Hematopoietic multipotent progenitor cell treated with erythropoietin and hydrocortisone succinate and interleukin-3 and kit ligand, for 17 days (in vitro differentiated cells): ENCODE data around the gene KANSL3.
"Not testable (repeated sequence)": the region's sequence is repeated elsewhere in the genome, so short reads cannot be mapped to it uniquely, and the experiment has no call there.

ENCODE experiments used
- DNase-seq: peaks from one replicate; pipeline ENCODE4 v3.0.0-alpha.2; 2015; ENCODE audit warnings: low spot score

The KANSL3 gene

DNA sequence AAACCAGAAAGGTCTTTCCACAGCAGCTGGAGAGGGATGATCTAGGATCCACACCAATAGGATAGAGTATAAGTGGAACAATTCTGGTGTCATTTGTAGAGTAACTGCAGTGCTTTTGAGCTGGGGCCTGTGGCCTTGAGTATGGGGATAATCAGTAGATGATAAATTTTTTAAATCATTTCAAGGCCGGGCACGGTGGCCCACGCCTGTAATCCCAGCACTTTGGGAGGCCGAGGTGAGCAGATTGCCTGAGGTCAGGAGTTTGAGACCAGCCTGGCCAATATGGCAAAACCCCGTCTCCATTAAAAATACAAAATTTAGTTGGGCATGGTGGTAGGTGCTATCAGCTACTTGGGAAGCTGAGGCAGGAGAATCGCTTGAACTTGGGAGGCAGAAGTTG is 80.7 kb downstream of the KANSL3 start:
- DNase-seq = not testable (repeated sequence)

DNA sequence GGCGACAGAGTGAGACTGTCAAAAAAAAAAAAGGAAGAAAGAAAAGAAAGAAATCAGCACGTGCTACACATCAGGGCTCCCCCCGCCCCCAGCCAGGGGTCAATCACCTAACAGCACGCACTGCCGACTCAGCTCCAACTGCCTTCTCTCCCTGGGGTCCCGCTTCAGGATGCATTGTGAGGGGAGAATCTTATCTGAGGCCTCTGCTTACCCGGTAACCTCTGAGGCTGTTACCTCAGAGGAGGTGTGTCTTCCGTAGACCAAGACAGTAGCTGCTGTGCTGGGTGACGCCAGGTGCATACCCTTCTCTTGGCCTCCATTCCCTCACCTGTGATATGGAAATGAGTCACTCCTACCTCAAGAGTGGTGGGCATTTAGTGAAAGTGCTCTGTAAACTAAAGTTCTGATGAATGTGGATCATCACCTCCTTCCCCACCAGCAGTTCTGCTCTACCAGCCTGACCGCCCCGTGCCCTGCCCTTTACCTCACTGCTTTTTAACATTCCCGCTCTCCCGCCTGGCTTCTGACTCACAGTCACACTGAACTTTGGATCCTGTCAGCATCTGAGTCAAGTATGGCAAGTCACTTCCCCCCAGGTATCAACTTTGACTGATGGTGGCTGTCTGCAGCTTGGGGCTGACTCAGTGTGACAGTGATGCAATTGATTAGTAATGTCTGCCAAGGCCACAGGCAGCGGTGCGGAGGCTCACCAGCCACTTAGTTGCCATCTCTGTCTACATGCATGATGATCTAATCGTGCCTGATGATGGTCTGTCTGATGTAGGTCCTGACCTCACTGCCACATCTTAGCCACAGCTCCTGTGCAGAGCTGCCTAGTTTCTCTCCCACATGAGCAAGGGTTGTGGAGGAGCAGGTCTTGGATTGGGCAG is 81.4 kb downstream of the KANSL3 start:
- no peak for DNase-seq

DNA sequence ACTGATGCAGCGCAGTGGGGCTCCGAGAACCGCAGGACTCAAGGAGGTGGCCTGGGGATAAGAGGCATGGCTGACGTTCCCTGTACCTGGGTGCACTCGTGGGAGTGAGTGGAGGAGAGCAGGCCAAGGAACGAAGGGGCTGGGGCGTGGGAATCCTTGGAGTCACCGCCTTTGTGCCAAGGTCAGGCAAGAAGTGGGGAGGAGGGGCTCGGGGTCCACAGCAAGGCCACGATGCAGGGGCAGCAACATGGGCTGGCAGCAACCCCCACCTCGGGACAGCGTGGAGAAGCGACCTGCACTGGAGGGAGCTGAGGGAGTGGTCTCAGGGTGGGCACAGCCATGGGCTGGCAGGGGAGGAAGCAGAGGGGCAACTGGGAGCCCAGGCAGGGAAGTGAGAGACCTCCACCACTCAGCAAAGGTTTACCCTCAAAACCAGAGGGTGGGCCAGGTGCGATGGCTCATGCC is 82.9 kb downstream of the KANSL3 start:
- DNase-seq = no peak

DNA sequence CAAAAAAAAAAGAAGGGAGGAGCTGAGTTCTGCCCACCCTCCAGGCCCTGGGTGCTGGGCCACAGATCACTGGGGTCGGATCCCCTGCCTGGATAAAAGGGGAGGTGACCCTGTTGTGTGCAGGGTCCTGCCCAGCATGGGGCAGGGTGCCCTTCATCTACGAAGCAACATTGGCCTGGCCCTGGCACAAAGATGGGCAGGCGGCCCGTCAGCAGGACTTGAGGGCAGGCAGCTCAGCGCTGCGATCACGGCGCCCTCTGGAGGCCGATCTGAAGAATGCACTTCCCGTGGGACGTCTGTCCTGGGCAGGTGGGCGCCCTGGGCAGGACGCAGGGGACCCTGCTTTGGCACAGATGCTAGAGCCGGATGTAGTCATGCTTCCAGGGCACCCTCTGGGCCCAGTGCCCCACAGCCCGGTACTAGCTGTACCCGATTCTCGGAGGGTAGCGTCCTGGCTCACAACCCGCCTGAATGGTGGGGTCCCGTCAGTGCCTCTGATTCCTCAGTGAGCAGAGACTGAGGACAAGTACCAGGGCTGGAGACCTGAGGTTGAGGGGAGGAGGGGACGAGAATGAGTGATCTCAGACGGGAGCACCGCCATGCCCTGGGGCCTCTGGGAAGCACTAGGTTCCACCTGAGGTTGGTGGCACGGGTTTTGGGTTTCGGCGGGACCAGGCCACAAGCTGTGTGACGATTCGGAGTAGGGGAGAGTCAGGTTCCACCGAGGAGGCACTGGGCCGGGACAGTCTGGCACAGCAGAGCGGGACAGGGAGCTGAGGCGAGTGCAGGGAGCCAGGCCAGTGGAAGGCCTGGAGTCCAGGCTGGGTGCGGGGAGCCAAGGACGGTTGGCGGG is 83.6 kb downstream of the KANSL3 start:
- DNase-seq = peak; percentile 63

DNA sequence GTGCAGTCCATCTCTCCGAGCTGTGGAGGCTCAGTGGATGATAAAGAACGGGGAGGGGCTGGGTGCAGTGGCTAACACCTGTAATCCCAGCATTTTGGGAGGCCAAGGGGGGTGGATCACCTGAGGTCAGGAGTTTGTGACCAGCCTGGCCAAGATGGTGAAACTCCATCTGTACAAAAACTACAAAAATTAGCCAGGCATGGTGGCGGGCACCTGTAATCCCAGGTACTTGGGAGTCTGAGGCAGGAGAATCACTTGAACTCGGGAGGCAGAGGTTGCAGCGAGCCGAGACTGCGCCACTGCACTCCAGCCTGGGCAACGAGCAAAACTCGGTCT is 84.2 kb downstream of the KANSL3 start:
- not testable (repeated sequence) for DNase-seq

DNA sequence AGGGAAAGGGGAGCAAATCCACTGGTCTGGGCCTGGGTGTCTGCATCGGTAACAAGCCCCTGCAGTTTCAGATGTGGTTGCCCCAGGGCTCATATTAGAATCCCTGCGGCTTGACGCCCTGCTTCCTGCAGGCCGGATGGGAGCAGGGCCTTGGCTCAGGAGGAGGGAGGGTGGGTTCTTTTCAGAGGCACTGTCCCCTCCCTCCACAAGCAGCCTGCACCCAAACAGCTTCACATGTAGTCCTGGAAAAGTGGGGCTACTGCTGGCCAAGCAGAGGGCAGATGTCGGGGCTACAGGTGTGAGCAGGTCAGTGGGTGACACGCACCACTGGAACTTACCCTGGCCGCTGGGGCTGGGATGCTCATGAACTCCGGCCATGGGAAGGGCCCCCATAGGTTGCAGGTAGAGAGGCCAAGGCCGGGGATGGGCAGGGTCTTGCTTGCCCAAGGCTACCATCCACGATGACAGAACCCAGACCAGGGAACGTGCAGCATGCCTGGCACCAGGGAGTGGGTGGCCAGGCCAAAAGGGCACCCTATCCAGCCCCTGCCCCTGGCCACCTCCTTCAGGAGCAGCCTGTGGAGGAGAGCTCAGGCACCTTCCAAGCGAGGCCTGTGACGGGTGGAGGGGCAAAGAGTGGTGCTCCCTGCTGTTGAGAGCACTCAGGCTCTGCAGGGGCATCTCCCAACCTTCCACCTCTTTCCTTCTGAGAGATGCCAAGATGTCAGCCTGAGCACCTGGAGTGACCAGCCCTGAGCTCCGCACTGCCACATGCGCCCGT is 84.7 kb downstream of the KANSL3 start:
- no peak for DNase-seq

DNA sequence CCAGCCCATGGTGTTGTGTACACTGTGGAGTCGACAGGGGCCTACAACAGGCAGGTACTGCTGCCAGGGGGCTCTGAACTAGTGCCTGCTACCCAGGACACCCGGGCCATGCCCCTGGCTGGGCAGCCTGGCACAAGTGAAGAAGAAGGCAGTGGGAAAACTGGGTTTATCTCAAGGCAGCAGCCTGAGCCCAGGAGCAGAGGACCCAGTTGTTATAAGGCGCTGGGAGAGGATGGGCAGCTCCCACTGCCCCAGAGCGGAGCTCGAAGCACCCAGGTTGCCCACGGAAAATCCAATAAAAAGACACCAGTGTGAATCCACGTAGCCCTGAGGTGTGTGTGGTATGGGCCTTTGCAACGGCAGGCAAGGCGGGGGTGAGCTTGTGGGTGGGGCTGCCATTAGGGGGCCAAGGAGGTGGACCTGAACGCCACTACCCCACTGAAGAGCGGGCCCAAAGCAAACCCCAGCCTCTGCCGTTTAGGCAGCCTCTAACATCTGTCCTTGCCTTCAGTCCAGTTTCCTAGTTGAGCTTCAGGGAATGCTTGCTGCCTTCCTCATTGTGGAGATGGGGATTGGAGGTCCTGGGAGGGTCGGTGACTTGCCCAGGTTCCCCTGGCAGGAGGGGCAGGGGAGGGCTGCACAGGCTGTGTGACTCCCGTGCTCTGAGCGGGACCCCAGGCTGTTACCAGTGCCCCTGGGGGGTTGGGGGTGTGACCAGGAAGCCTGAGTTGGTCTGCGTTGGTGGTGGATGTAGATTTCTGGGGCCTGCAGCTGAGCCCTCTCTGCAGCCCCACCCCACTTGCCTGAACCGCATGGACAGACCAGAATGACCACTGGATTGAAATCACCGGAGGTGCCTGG is 85.6 kb downstream of the KANSL3 start:
- DNase-seq = no peak

DNA sequence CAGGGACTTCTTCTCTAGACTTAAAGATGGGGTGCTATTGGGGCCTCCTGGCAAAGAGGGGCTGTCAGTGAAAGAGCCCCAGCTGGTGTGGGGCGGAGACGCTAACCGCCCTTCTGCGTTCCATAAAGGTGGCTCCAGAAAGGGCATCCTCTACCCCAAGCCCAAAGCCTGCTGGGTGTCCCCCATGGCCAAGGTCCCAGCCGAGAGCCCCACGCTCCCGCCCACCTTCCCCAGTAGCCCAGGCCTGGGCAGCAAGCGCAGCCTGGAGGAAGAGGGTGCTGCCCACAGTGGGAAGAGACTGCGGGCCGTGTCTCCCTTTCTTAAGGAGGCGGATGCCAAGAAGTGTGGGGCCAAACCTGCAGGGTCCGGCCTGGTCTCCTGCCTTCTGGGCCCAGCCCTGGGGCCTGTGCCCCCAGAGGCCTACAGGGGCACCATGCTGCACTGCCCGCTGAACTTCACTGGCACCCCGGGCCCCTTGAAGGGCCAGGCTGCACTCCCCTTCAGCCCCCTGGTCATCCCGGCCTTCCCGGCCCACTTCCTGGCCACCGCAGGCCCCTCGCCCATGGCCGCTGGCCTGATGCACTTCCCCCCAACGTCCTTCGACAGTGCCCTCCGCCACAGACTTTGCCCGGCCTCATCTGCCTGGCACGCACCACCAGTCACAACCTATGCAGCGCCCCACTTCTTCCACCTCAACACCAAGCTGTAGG is 86.4 kb downstream of the KANSL3 start:
- DNase-seq = no peak

DNA sequence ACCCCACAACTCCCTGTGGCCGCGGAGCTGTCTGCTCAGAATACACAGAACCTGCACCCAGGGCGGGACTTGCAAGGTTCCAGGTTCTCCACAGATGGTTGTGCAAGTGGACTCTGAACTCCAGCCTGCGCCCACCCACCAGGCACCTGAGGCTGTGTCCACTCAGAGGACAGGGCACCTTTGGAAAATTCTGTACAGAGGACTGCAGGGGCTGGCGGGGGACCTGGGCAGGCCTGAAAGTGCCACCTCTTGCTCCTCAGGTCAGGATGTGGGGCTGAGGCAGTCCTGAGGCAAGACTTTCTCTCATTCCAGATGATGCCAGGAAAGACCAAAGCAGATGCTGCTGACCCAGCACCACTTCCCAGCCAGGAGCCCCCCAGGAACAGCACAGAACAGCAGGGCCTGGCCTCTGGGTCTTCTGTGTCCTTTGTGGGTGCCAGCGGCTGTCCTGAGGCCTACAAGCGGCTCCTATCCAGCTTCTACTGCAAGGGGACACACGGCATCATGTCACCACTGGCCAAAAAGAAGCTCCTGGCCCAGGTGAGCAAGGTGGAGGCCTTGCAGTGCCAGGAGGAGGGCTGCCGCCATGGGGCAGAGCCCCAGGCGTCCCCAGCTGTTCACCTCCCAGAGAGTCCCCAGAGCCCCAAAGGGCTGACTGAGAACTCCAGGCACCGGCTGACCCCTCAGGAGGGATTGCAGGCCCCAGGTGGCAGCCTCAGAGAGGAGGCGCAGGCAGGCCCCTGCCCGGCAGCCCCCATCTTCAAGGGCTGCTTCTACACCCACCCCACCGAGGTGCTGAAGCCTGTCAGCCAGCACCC is 87.1 kb downstream of the KANSL3 start:
- DNase-seq = no peak

DNA sequence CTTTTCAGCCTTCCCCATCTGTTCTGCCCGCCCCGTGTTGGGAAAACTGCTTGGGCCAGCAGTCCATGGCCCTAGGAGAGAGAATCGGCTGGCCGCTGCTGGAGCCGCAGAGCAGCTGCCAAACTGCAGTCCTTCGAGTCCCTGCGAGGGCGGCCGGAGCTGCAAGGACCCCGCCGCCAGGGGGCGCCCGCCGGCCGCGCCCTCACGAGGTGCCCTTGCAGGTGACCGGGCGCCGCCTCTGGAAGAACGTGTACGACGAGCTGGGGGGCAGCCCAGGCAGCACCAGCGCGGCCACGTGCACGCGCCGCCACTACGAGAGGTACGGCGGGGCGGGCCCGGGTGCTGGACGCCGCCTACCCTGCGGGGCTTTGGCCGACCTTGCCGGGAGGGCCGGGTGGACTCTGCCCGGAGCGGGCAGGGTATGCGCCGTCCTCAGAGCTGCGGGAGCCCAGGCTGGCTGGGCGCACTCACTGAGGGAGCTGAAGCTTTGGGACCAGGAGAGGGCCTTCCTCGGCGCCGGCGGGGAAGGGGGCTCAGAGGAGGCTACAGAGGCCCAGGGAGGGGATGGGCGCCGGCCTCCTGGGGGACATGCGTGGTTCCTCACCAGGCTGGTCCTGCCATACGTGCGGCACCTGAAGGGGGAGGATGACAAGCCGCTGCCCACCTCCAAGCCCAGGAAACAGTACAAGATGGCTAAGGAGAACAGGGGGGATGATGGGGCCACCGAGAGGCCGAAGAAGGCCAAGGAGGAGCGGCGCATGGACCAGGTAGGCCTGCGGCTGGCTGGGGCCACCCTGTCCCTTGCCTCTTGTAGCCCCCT is 87.9 kb downstream of the KANSL3 start:
- DNase-seq = peak; percentile 34

DNA sequence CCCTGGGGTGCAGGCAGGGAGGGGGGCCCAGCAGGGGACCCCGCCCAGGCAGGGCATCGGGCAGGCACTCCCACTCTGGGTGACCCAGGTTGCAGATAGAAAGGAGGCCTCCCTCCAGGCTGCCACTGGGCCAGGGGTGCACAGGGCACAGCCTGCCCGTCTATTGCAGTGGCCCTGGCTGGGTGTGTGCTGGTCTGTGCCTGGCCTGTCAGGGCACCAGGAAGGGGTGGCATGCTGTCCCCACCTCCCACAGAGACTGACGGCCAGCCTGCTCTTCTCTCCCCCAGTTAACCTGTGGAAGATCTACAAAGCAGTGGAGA is 88.7 kb downstream of the KANSL3 start:
- no peak for DNase-seq

DNA sequence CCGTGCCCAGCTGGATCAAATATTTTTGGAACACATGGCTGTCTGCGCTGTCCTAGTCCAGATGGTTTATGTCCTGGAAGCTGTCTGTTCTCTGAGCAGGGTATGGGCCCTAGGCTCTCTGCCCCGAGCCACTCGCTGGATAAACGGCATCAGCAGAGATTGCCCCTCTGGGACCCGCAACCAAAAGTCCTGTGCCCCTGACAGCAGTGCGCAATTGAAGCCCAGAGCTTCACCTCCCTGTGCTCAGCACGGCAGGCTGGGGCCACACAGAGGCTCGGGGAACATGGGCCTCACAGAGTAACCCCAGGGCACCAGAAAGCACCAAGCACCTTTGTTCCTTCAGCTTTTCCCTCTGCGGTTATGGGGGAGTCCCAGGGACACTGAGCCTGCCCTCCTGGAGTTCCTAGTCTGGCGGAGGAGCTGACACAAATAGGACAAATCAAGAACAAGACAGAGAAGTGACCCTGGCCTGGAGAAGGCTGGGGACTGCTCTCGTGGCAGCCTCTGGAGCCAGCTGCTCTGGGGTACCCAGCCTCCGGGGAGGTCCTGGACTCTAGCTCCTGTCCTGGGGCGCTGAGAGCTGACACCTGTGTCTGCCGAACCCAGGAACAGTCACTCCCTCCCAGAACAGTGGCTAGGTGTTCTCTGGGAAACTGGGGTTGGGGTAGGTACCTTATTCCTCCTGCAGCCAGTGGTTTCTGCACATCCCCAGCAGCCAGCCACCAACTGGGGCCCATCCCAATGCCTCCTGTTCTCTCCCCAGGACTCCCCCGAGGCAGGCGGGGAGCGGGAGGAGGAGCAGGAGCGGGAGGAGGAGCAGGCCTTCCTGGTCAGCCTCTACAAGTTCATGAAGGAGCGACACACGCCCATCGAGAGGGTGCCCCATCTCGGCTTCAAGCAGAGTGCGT is 89.3 kb downstream of the KANSL3 start:
- no peak for DNase-seq

DNA sequence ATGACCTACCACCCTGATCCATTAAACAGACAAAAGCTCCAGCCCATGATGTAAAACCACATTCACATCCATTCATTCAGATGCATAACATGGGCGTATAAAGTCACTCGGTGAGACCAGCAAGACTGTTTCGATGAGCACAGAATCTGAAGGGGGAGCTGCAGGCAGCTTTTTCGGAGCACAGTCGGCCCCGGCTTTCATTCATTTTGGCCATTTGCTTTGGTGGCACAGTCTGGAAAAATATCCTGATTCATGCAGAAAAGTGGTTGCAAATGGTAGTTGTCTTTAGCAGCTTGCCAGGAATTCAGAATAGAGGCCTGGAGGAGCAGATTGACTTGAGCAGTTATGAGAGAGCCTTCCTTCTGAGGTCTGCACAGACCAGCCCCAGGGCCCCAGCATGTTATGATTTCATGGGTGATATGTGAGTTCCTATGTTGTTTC is 90.4 kb downstream of the KANSL3 start:
- DNase-seq = no peak

DNA sequence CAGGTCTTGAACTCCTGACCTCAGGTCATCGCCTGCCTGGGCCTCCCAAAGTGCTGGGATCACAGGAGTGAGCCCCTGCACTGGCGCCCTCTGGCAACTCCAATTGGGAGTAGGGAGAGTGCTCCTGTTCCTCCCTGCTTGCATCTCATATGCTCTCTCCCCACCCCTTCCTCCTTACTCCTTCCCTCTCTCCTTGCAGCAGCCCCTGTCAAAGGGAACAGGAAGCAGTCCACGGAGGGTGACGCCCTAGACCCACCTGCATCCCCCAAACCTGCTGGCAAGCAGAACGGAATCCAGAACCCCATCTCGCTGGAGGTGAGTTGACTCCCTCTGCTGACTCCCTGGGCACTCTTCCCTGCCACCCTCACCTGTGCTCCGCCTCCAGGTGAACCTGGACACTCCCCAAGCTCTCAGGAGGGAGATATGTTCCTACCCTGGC is 90.9 kb downstream of the KANSL3 start:
- DNase-seq = no peak

DNA sequence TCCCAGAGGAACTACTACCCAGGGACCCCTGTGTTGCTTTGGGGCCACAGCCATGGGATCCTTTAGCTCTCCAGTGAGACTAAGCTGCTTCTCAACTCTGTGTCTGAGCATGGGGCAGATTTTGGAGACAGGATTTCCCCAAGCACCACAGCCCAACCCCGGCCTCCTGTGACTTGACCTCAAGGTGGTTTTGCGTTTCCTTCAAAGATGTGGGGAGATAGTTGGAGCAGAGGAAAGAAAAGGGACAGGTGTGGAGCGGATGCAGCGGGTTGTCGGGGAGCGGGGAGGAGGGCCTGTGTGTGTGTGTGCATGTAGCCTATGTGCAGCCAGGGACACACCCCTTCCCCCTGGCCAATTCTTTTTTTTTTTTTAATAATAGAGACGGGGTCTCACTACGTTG is 91.3 kb downstream of the KANSL3 start:
- no peak for DNase-seq

DNA sequence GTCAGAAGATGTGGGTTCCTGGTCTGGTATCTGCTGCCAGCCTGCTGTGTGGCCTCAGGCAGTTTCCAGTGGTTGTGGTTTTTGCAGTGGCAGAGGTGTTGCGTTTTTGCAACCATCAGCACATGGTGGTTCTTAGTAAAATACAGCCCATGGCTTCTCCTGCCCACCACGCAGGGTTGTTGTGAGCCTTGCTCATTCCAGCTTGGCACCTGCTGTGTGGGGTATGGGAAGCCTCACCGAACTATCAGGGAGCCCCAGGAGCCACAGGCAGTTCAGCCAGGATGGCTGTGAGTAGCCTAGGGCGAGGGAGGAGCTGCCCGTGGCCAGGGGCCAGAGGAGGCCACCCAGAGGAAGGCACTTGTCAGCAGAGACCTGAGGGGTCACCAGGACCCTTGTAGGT is 91.8 kb downstream of the KANSL3 start:
- DNase-seq = no peak
